Right lung (tissue), 10 donors: ENCODE measurements around the gene CLEC2D. TPM values are rescaled to one million over a fixed set of nuclear protein-coding genes. Genes with fewer than 3 reads are reported as not detected.
A peak's percentile ranks its signal among the peaks of the same experiment; 100 is the strongest.
"Not testable (repeated sequence)": the region's sequence is repeated elsewhere in the genome, so short reads cannot be mapped to it uniquely, and the experiment has no call there.

Source experiments
- DNase-seq, 2 donors: peaks; one replicate each; pipeline ENCODE4 v3.0.0-alpha.2; 2013
- long read RNA-seq, 8 donors: transcript quantifications; one replicate each; lab custom pipeline, GENCODE V29; 2026
- polyA plus RNA-seq, 5 donors: library from polyadenylated mRNA; unstranded; fragments of 120-200 nt; gene quantifications; one replicate each; pipeline versions ENCODE4 v1.2.1 to v1.2.3, GENCODE V29; 2013; ENCODE audit warnings: inconsistent platforms in 1 of 5, low replicate concordance in 1 of 5; ENCODE audit not compliant: insufficient read length in 5 of 5, insufficient read depth in 1 of 5

Gene CLEC2D
- polyA plus RNA-seq = 10 to 100 TPM; 23.8 to 37.3 (median 30.9) TPM
- long read RNA-seq, donor 1 = 0 reads
- long read RNA-seq, donor 2 = 0 reads
- long read RNA-seq, donor 3, full-length matches to known transcripts = 2 of 2 reads
- long read RNA-seq, donor 3, partial matches to known transcripts = 0 of 2 reads
- long read RNA-seq, donor 3, other reads (novel, unspliced or antisense) = 0 of 2 reads
- long read RNA-seq, donor 4 = 0 reads
- long read RNA-seq, donor 5, partial matches to known transcripts = 0 of 1 reads
- long read RNA-seq, donor 5, other reads (novel, unspliced or antisense) = 0 of 1 reads
- long read RNA-seq, donor 6, partial matches to known transcripts = 0 of 36 reads
- long read RNA-seq, donor 6, other reads (novel, unspliced or antisense) = 35 of 36 reads
- long read RNA-seq, donor 7 = 0 reads
- long read RNA-seq, donor 8 = 0 reads

GRCh38 chr12:9669534-9669933 lies at the start of gene CLEC2D:
CLEC2D (plus strand) TSS chr12:9669713; CDS start chr12:9669735, 22 bp downstream.
- DNase-seq = no peak

GRCh38 chr12:9625019-9625418 lies 44.5 kb upstream of the CLEC2D start:
- no peak for DNase-seq

GRCh38 chr12:9626291-9626690 lies 43.2 kb upstream of the CLEC2D start:
- DNase-seq = no peak

- no peak for DNase-seq
Measured at GRCh38 chr12:9626821-9627220, 42.7 kb upstream of the CLEC2D start.

- DNase-seq = no peak
Measured at GRCh38 chr12:9632766-9633165, 36.7 kb upstream of the CLEC2D start.

- DNase-seq = peak in 1 of 2 donors; percentile 27
Measured at GRCh38 chr12:9634177-9634803, 35.2 kb upstream of the CLEC2D start.

GRCh38 chr12:9634969-9635754 lies 34.4 kb upstream of the CLEC2D start:
- DNase-seq = no peak

GRCh38 chr12:9636150-9636850 lies 33.2 kb upstream of the CLEC2D start:
- DNase-seq = no peak

- DNase-seq = no peak
Measured at GRCh38 chr12:9636851-9637206, 32.7 kb upstream of the CLEC2D start.

- DNase-seq = no peak
Measured at GRCh38 chr12:9640024-9640423, 29.5 kb upstream of the CLEC2D start.

- no peak for DNase-seq
Measured at GRCh38 chr12:9642606-9643265, 26.8 kb upstream of the CLEC2D start.

- DNase-seq = no peak
Measured at GRCh38 chr12:9643266-9643660, 26.2 kb upstream of the CLEC2D start.

GRCh38 chr12:9644985-9645551 lies 24.4 kb upstream of the CLEC2D start:
- DNase-seq = not testable (repeated sequence)

GRCh38 chr12:9646794-9647781 lies 22.4 kb upstream of the CLEC2D start:
- DNase-seq = peak in 1 of 2 donors; percentile 23

GRCh38 chr12:9647825-9648700 lies 21.4 kb upstream of the CLEC2D start:
- DNase-seq = peak; percentile 89 to 92

GRCh38 chr12:9648701-9649531 lies 20.6 kb upstream of the CLEC2D start:
- peak in 1 of 2 donors; percentile 4 for DNase-seq

GRCh38 chr12:9649532-9649940 lies 20.0 kb upstream of the CLEC2D start:
- DNase-seq = no peak
